Stimulated activated CD8-positive, alpha-beta memory T cell treated with anti-CD3 and anti-CD28 coated beads, Interleukin-12 subunit alpha, Interleukin-12 subunit beta, amount 100 ng/mL, for 24 hours (primary cell): Measurements from ENCODE around the gene LARGE2.

ENCODE experiments used
- DNase-seq: peaks from one replicate; pipeline ENCODE4 v3.0.0-alpha.2; 2020; ENCODE audit errors: extremely low read depth

LARGE2 gene

DNA sequence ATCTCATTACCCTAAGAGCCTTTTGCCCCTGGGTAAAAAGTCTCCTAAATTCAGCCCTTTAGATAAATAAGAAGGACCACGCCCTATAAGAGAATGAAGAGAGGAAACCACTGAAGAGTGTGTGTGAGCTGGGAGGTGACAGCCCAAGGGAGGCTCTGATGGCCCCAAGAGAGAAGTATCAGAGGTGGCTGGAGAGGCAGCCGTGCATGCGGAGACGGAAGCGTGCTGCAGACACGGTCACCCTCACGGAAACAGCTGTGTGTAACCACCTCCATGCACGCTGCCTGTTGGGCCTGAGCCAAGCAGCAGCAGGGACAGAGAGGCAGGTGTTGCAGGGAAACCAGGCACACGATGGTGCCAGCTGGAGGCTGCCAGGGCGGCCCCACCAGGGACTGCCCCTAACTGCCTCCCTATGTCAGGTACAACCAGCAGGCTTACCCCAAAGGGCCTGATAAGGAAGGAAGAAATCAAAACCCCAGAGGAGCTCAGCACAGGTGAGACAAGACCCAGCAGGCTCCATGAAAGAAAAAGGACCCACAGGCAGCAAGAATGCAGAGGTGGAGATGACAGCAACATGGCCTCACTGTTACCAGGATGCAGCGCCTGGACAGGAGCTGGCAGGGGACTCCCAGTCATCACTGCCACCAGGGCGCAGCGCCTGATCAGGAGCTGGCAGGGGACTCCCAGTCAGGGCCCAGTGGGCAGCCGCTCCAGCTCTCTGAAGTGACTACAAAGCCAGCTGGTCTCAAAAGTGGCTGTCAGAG lies 7.8 kb downstream of the LARGE2 start:
- no peak for DNase-seq

DNA sequence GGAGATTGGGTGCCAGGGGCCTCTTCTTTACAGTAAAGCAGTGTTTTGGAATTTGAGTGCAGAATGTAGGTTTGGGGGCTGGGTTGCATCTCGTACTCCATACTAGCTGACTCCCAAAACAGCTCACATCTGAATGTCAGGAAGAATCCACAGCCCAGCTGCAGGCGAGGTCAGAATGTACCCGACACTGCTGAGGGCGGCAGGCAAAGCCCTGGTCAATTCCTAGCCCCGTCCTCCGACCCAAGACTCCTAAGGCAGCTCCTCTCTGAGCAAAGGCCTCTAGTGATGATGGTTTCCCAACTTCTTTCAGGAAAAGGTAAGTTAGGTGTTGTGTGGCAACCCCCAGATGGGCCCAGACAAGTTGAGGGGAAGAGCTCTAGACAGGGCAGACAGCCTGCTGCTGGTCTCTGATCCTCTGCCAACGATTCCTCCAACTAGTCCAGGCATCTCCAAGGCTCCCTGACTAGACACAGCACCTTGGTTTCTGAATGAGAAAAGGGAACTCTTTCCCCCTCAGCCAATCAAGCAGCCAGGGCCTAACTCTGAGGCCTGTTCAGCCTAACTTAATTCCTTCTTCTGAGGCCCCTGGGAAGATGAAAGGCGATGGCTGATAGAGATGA lies 8.6 kb downstream of the LARGE2 start:
- DNase-seq: no peak

DNA sequence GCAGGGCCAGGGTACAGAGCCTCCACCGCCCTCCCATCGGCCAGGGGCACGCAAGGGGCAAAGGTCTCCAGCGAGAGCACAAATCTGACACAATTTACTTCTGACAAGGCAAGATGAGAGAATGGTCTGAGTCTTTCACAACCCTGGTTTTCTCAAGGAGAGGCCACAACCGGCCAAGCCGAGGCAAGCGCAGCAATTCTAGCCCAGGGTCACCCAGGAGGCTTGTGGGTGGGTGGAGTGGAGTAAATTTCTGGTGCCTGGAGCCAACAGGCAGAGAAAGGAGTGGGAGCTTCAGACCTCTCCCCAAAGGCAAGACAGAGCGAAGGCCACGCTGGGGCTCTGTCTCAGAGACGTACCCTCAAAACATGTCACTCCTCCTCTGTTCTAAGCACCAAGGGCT lies 9.3 kb downstream of the LARGE2 start:
- DNase-seq: no peak

DNA sequence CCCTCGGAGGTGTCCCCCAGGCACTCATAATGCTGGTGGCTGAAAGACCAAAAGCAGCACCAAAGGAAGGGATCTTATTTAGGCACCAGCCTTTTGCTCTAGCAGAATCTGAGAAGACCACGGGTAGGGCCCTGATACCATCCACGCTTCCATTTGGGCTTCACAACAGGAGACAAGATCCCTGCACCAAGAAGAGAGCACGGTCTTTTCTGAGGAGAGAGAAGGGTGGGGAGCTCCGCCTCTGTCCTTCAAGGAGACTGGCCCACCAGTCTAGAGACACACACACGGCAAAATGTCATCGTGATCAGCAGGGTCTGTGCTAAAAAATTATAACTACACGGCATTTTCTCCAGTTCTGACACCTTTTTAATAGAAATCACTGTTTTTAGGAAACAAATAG lies 9.8 kb downstream of the LARGE2 start:
- DNase-seq: no peak

DNA sequence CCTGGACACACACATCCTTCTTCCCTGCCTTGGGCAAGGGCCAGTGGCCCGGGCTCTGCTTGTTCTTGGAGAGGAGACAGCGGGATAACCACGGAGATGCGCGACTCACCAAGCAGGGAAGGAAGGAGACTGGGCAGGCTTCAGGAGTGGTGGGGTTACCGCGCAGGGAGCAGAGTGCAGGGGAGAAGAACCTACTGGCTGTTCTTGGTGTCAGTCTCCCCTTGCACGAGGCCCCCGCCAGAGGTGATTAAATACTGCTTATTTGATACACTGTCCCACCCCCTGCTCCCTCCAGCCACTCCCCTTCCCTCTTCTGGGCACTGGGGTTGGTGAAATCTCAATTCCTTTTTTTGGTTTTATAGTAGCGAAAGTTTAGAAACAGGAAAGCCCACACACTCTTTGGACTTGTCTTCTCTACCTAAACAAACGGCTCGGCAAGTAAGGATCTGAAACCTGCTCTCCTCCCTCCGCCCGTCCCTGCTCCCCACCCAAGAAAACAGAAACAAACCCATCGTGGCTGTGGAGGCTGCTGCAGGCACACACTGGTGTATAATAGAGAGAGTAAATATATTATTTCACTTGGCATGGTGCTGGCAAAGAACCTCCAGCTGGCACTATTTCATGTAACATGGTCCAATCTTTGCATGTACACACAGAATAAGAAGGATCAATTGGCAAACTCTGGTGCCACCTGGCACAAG lies 10.8 kb downstream of the LARGE2 start:
- no peak for DNase-seq

DNA sequence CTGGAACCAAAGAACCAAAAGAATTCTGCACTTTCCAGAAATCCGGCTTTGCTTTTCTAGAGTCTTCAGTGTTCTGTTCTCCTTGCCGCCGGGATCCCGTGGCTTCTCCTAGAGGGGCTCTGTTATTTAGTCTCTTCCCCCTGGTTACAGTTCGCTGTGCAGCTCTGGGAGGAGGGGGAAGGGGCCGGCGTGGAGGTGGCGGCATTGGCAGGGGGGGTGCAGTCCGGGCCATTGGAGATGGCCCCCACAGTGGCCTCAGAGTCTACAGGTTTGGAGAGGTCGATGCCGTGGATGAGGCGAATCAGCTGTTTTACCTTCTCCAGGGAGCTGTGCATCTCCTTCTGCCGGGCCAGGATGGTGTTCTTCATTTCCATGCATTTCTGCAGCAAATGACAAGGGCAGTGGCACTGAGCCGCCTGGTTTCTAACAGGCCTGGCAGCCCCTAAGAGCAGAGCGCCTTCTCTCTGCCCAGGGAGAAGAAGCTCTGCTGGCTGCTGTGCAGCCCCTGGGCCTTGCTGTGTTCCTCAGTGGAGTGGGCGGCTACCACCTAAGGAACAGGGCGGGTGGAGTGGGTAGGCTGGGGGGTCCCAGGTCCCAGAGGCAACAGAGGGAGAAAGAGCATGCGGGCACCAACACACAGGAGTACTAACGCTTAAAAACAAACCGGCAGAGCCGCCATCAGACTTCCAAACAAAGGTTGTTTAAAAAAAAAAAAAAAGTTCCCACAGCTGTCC lies 11.6 kb downstream of the LARGE2 start:
- no peak for DNase-seq

DNA sequence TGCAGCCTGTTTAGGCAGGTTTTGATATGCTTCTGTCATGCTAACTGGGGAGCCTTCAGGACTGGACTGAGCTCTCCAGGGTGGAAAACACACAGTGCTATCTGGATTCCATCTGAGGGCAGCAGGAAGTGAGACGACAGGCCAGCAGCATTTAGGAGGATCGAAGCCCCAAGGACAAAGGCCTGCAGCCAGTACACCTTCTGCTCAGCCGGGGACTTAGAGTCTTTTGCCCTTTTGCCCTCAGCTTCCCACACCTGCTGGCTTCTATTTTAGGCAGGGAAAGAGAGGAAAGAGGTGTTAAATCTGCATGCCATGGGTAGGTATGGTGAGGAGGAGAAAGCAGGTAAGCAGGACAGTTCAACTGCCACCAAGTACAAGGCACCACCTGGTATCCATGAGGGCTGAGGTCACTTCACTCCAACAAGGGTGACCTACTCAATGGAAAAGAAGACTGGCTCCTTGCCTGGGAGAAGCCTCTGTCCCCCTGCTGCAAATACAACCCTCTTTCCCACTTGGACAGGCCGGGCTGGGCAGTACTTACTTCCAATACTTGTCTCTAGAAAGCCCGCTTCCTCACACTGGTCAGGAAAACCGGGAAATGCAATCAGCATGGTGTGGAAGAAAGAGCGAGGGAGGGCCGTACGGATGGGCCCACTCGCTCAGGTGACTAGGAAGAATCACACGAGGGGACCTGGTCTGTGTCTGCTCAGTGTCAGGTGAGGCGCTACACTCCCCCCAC lies 12.3 kb downstream of the LARGE2 start:
- DNase-seq: no peak

DNA sequence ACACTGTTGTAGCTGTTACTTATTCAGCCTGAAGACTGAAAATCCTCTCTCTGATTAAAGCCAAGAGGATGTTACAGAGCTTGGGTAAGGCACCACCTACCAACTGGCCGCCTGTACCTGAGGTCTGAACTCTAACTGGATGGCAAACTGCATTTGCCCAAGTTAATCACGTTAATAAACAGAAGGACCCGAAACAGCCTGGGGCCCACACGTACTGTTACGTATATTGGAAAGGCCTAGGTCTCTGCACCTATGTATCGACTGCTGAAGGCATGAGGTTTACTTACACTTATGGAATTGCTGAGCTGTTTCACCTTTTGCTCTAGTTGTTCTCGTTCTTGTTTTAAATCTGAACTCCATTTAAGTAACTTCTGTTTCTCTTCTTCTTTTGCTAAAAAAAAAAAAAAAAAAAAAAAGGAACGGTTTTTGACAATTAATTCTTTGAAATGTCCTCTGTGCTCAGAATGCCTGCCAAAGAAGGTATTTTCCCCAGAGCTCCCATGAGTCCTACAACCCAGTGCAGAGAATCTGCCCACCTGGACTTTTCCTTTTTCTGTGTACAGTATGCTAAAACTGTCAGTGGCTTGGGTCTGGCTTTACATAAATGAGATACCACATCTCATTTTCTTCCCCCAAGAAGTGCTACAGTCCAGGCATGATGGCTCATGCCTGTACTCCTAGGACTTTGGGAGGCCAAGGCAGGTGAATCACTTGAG lies 13.1 kb downstream of the LARGE2 start:
- DNase-seq: no peak

DNA sequence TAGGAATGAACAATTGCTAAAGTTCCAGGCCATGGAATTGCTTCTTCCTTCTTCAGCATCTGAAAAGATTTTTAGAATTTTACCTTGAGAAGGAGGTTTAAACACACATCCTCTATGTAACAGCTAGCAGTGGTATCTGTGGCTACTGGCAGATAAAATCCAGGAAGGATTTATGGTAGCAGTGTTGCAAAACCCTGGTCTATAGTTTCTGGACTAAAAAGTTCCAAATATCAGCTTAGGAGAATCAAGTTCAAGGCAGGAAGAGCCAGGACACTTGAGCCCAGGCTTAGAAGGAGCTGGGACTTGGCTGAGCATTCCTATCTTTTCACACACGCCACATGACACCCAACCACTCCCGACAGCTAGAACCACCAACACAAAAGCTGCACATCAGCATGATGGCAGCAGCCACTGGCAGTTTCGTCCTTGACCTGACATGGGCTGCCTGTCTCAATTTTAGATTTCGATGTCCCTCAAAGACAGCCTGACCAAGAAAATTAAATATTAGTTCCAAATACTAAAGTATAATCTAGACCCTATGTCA lies 14.1 kb downstream of the LARGE2 start:
- no peak for DNase-seq

DNA sequence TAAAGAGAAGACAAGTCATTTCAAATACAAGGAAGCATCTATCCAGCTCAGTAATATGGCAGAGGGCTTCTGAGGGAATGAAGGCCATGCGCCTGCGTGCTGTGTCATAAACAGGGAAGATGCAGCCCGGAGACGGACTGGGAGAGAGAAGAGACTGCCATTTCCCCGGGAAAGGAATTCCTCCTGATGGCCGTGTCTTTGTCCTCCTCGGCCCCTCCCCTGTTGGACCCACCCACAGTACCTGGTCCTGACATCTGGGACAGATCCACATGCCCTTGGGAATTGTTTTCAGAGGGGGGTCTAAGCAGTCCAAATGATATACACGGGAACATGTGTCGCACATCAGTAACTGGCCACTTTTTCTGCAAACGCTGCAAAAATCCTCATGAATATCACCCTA lies 15.5 kb downstream of the LARGE2 start:
- DNase-seq: no peak

DNA sequence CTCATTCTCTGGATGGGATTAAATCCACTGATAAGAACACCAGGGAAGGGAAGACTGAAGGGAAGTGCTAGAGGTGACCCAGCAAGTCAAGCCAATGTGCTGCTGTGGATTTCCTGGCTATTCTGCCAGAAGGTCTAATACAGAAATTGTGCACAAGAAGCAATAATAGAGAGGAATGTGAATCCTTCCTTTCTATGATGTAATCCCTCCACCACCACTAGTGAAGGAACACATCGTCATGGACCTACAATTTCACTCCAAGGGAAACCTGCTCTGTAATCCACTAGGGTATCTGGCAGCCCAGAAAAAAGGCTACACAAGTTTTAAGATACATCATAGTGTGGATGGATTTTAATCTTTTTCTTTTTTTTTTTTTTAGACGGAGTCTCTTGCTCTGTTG lies 17.4 kb downstream of the LARGE2 start:
- DNase-seq: no peak

DNA sequence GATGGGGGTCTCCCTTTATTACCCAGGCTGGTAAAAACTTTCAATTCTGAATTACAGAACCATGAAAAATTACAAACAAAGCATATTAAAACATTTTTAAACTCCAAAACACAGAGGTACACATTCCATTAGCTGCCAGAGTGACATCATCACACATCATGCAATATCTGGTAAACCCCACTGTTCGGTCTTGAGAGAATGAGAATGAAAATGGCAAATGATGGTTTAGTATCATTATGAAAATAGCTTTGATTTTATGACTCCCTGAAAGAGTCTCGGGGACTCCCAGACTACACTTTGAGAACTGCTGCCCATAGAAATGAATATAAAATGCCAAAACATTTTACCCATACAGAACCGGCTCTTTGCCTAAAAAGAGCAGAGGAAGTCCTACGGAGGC lies 18.8 kb downstream of the LARGE2 start:
- DNase-seq: no peak

DNA sequence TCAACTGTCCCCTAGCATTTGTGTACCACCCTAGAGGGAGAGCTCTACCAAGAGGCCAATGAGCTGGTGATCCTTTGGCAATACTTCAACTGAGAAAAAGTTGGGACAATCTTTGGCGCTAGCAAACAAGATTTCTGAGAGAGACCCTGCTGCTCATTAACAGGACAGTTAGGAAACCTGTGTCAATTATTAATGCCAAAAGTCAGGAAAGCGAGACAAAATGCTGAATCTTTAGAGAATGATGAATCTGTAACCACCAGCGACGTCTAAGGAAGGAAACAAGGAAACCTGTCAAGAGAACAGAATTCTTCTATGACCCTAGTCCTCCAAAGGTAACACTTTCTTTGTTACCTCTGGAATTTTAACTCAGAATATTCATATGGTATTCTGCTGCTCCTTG lies 19.9 kb downstream of the LARGE2 start:
- DNase-seq: no peak

DNA sequence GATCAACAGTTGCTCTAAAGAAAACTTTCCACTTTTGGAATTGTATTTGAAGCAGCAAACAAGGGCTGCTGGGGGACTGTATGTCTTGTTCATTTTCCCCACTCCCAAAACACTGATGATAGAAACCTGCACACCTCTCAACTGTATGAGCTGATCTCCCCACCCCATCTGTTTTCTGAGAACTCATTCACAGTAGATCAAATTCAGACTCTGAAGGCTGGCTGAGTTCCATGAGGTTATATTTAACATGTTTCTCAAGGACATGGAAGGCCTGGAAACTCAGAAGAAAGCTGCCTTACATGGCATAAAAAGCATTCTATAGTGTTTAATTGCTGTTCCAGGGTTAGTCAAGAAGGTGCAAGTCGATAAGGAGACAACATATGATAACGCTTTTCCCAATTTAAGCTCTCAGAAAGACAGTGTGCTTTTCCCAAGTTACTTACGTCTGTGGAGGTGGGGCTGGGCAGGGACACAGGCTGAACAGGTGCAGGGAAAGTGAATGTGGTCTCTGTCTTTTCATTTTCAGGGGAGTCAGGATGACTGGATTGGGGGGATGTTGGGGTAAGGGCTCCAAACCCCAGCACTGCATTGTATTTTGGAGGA lies 23.0 kb downstream of the LARGE2 start:
- DNase-seq: no peak

DNA sequence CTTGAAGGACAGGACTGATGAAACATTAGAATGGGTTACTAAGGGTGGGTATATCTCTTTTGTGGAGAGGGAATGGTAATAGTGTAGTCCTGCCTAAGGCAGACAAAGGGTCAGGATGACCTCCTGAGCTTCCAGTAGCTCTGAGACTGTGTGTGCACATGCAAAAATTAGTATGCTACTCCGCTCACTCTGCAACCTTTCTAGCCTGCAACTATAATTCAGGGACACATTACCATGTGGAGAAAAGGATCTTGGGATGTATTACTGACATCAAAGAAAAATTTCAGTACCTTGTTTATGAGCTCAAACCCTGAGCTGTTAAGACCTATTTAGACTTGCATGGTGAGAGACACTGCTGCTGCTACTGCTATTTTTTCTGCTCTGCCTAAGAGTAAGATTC lies 25.4 kb downstream of the LARGE2 start:
- DNase-seq: no peak

DNA sequence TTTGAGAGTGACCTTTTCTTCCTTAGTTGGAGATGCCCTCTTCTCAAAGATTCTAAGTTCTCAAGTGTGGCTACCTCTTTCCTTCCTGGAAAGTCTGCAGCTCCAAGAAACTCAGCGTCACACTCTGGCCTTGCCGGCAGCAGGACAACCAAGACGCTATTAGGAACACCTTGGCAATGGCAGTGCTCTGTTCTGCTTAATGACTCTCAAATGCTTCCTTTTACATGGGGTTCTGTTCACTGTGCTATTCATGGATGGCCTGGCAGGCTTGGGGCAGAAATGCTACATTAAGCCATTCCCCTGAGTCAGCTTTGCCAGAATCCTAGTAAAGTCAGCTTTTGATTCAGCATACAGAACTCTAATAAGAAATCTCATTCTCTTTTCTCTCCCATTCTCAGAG lies 25.9 kb downstream of the LARGE2 start:
- DNase-seq: no peak

DNA sequence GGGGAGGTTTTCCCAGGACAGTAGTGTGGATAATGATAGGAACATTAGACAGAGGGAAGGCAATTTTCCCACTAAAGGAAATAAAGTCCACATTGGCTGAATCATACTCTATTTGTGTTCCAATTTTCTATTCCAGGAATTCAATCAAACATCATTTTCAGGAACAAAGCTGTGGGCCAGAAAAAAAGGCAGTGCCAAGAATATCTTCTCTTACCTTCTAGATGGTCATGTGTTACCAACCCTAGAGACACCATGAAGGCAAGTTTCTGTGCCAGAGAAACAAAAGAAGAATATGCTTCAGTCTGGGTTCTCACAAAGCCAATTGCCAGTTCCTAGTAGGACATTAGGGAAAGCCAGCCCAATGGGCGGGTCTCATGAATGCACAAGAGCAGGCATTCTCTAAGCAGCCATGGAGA lies 27.5 kb downstream of the LARGE2 start:
- no peak for DNase-seq

DNA sequence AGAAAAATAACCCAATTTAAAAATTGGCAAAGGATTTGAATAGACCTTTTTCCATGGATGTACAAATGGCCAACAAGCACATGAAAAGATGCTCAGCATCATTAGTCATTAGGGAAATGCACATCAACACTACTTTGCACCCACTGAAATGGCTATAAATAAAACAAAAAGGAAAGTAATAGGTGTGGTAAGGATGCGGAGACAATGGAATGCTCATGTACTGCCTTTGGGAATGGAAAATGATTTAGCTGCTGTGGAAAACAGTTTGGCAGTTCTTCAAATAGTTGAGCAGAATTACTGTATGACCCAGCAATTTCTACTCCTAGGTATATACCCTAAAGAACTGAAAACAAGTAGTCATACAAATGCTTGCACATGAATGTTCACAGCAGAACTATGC lies 37.4 kb downstream of the LARGE2 start:
- no peak for DNase-seq

DNA sequence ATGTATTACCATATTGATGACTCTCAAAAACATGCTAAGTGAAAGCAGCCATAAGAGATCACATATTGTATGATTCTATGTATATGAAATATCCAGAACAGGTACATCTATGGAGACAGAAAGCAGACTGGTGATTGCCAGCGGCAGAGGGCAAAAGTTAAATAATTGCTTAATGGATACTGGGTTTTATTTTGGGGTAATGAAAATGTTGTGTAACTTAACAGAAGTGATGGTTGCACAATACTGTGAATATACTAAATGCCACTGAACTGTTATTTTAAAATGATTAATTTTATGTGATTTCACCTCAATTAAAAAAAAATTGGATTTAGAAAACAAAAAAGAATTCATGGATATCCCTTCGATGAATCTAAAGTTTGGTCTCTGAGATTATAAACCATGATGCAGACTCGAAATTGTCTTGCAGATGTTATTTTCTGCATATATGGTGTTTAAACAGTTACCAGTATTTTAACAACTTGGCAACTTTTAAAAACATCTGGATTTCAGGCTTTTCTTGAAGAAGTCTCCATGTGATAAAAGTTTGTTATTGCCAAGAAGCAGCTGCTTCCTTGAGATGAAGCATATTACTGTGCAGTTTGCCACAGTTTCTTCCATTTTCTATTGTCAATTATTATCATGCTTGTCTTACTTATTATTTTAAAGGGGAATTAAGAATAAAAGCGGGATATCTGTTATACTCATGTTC lies 38.1 kb downstream of the LARGE2 start:
- no peak for DNase-seq

DNA sequence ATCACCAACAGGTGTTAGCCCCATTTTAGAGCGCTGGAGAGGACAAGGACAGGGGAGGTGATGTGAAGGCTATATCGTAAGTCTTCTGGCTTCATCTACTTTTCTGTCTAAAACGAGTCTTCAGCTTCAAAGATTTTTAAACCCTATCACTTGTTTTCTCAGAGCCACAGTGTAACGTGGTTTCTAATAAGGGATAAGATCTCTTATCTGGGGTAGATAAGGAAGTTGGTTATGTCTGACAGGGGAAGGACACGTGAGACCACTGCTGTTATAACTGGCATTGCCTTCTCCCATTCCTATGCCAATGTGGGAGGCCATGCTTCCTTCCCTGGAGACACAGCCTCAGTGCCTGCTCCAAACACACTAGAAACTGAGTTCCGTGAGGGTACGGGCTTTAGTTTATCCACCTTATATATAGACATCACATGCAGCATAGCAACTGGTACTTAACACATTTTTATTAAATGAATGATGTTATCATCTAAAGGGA lies 39.3 kb downstream of the LARGE2 start:
- no peak for DNase-seq
